ENCODE measurements around the gene SEMA7A. TPM values are rescaled to one million over a fixed set of nuclear protein-coding genes. Genes with fewer than 3 reads are reported as not detected.

The SEMA7A gene
- total RNA-seq, 1 donor from 2014 or later = 178 TPM

GRCh38 chr15:74429781-74430400 is 3.9 kb downstream of the SEMA7A start:
- ATAC-seq (ENCODE audit: low read depth) (no peak), DNase-seq (no peak)
- intact Hi-C loops (cut with micrococcal nuclease) = no loop called here
- peak overlapping the region; percentile 96 for H3K4me3 Mint-ChIP-seq
- H3K36me3 Mint-ChIP-seq (ENCODE audit: low read depth) = peaks cover 69% of the 10 kb centered on the region
- H3K27ac Mint-ChIP-seq = peak overlapping the region; percentile 84
- H3K9me3 Mint-ChIP-seq = no peaks in the 10 kb centered on the region
- ChIA-PET POLR2A (interaction anchor here (1.0 to 12.1 kb wide), 10 partner anchors 9 to 358 kb away, joined by 3 to 214 read pairs (median 9); partner anchors contain the start of gene UBL7), CTCF (interaction anchor here (1.1 to 17.7 kb wide), 4 partner anchors 9 to 50 kb away, joined by 3 to 403 read pairs (median 15); no protein-coding TSS in a partner anchor)
- peaks cover 87% of the 10 kb centered on the region for H3K4me1 Mint-ChIP-seq
- no peak for TF ChIP-seq CTCF (IDR thresholded peaks at IDR 0.05)
- H3K27me3 Mint-ChIP-seq = no peaks in the 10 kb centered on the region

GRCh38 chr15:74428970-74429780 is 4.6 kb downstream of the SEMA7A start:
- H3K36me3 Mint-ChIP-seq (ENCODE audit: low read depth) = peaks cover 77% of the 10 kb centered on the region
- peaks cover 87% of the 10 kb centered on the region for H3K4me1 Mint-ChIP-seq
- H3K4me3 Mint-ChIP-seq = peak overlapping the region; percentile 96
- ChIA-PET CTCF (interaction anchor here (1.1 to 17.7 kb wide), 4 partner anchors 10 to 49 kb away, joined by 3 to 403 read pairs (median 15); no protein-coding TSS in a partner anchor), POLR2A (interaction anchor here (0.5 to 12.1 kb wide), 8 partner anchors 8 to 446 kb away, joined by 3 to 214 read pairs (median 6); partner anchors contain the start of gene UBL7)
- H3K27me3 Mint-ChIP-seq = no peaks in the 10 kb centered on the region
- peak overlapping the region; percentile 84 for H3K27ac Mint-ChIP-seq
- peak; percentile 7 for ATAC-seq (ENCODE audit: low read depth)
- intact Hi-C loops (cut with micrococcal nuclease) = no loop called here
- no peaks in the 10 kb centered on the region for H3K9me3 Mint-ChIP-seq
- no peak for TF ChIP-seq CTCF (IDR thresholded peaks at IDR 0.05)
- DNase-seq = no peak

GRCh38 chr15:74428442-74428787 is 5.3 kb downstream of the SEMA7A start:
- H3K27ac Mint-ChIP-seq = peak overlapping the region; percentile 84
- CTCF ChIA-PET = interaction anchor here (1.1 to 17.7 kb wide), 3 partner anchors 11 to 48 kb away, joined by 3 to 403 read pairs (median 9); no protein-coding TSS in a partner anchor
- H3K4me1 Mint-ChIP-seq = peaks cover 92% of the 10 kb centered on the region
- TF ChIP-seq CTCF (IDR thresholded peaks at IDR 0.05) = no peak
- peak; percentile 29 for ATAC-seq (ENCODE audit: low read depth)
- intact Hi-C loops (cut with micrococcal nuclease) = no loop called here
- DNase-seq = no peak
- peak overlapping the region; percentile 96 for H3K4me3 Mint-ChIP-seq
- H3K9me3 Mint-ChIP-seq = no peaks in the 10 kb centered on the region
- H3K27me3 Mint-ChIP-seq = no peaks in the 10 kb centered on the region
- POLR2A ChIA-PET = interaction anchor here (0.5 to 12.1 kb wide), 6 partner anchors 23 to 666 kb away, joined by 3 to 214 read pairs (median 8); no protein-coding TSS in a partner anchor
- peaks cover 84% of the 10 kb centered on the region for H3K36me3 Mint-ChIP-seq (ENCODE audit: low read depth)

- Mint-ChIP-seq H3K27ac (peak overlapping the region; percentile 84), H3K36me3 (ENCODE audit: low read depth) (peaks cover 87% of the 10 kb centered on the region), H3K9me3 (no peaks in the 10 kb centered on the region), H3K4me1 (peaks cover 98% of the 10 kb centered on the region), H3K4me3 (peak overlapping the region; percentile 96), H3K27me3 (no peaks in the 10 kb centered on the region)
- POLR2A ChIA-PET = interaction anchor here (0.5 to 12.1 kb wide), 8 partner anchors 9 to 667 kb away, joined by 3 to 214 read pairs (median 6); no protein-coding TSS in a partner anchor
- DNase-seq (no peak), ATAC-seq (ENCODE audit: low read depth) (no peak)
- TF ChIP-seq CTCF (IDR thresholded peaks at IDR 0.05) = no peak
- intact Hi-C loops (cut with micrococcal nuclease) = no loop called here
- CTCF ChIA-PET = interaction anchor here (1.5 to 17.7 kb wide), 2 partner anchors 25 to 48 kb away, joined by 3 to 403 read pairs; no protein-coding TSS in a partner anchor
Measured at GRCh38 chr15:74427607-74428441, 5.9 kb downstream of the SEMA7A start.

Measured in activated B cell treated with CpG ODN at 0.5 μM for 24 hours (primary cell).